HCT116 (cell line): ENCODE measurements around the gene GID4. TPM values are rescaled to one million over a fixed set of nuclear protein-coding genes. Genes with fewer than 3 reads are reported as not detected.

Experiments used
- ATAC-seq: fragments of 200-7000 bp; cut with Tn5 transposase; 2 replicates; pipeline ENCODE4 v1.9.1; 2020; ENCODE audit warnings: mild to moderate bottlenecking, moderate library complexity
- BruUV-seq: library from RNA; stranded (reverse); fragments of 400-500 nt; replicated peaks from 2 replicates; lab custom pipeline; 2021; lab: Mats Ljungman, UMichigan
- CTCF ChIA-PET: fragments of 300-600 bp; sonication (Branson Sonifier 250); formaldehyde crosslinking; loops from one replicate; lab custom pipeline; 2021; ENCODE audit warnings: antibody characterized with exemption; lab: Charles Lee
- POLR2A ChIA-PET: fragments of 300-600, 350-600 bp; sonication (Branson Sonifier 250); formaldehyde crosslinking; loops from one replicate; lab custom pipeline; 2021; ENCODE audit warnings: antibody characterized with exemption; lab: Charles Lee
- RAD21 ChIA-PET, 2 experiments: fragments of 300-600 bp; sonication (Branson Sonifier 250); formaldehyde crosslinking; loops; one replicate each; lab custom pipeline; 2023; ENCODE audit warnings: low total read pairs in 2 of 2; ENCODE audit not compliant: uncharacterized antibody in 2 of 2, unreplicated experiment in 2 of 2, low non-redundant PET in 1 of 2; lab: Charles Lee
- DNase-seq: peaks from one replicate; pipeline ENCODE4 v3.0.0-alpha.2; 2010; ENCODE audit warnings: low read depth, low spot score
- H2AFZ ChIP-seq: fragments of 200-600 bp; shearing (Covaris generic), sonication (generic); 2 replicates; pipeline ENCODE4 v1.6.1; 2017; ENCODE audit warnings: low read depth, mixed run types, mixed read lengths, antibody characterized with exemption, low read length; ENCODE audit not compliant: poor library complexity, severe bottlenecking
- H3K27ac ChIP-seq: 2 replicates; pipeline ENCODE4 v1.5.1; 2012; ENCODE audit warnings: low read depth, low read length
- H3K27me3 ChIP-seq: fragments of 200-600 bp; sonication (generic); 2 replicates; pipeline ENCODE4 v1.6.1; 2016; ENCODE audit warnings: mixed run types, low read length, mixed read lengths; ENCODE audit not compliant: insufficient read depth
- H3K36me3 ChIP-seq, 2 experiments: fragments of 200-500 bp in 1 of 2; fragments of 200-600 bp in 1 of 2; sonication (Bioruptor generic) in 1 of 2; sonication (generic) in 1 of 2; 2 replicates each; pipeline versions ENCODE4 v1.5.1 to v1.6.1; 2014 to 2016; ENCODE audit warnings: low read length in 2 of 2, inconsistent platforms in 1 of 2, mixed read lengths in 1 of 2, mixed run types in 1 of 2; ENCODE audit not compliant: insufficient read depth in 2 of 2, control insufficient read depth in 1 of 2
- H3K4me1 ChIP-seq, 2 experiments: fragments of 200-600 bp in 1 of 2; sonication (generic) in 1 of 2; 2 replicates each; pipeline versions ENCODE4 v1.5.1 to v1.6.1; 2012 to 2017; ENCODE audit warnings: low read length in 2 of 2, inconsistent platforms in 1 of 2, mild to moderate bottlenecking in 1 of 2, mixed read lengths in 1 of 2, mixed run types in 1 of 2, moderate library complexity in 1 of 2; ENCODE audit not compliant: insufficient read depth in 2 of 2, control insufficient read depth in 1 of 2
- H3K4me2 ChIP-seq: fragments of 200-600 bp; sonication (generic); 2 replicates; pipeline ENCODE4 v1.6.1; 2017; ENCODE audit warnings: mixed run types, low read length, mixed read lengths
- H3K4me3 ChIP-seq, 2 experiments: fragments of 200-600 bp in 1 of 2; sonication (generic) in 1 of 2; replicated peaks in 1 of 2; 2 replicates each; pipeline ENCODE4 v1.5.1; 2011 to 2016; ENCODE audit warnings: low read length in 2 of 2, control low read depth in 1 of 2, low read depth in 1 of 2, mild to moderate bottlenecking in 1 of 2, mixed read lengths in 1 of 2, mixed run types in 1 of 2
- H3K79me2 ChIP-seq: fragments of 200-600 bp; sonication (generic); 2 replicates; pipeline ENCODE4 v1.6.1; 2017; ENCODE audit warnings: mild to moderate bottlenecking, mixed run types, low read length, moderate library complexity, mixed read lengths; ENCODE audit not compliant: insufficient read depth
- H3K9ac ChIP-seq: fragments of 200-600 bp; sonication (generic); 2 replicates; pipeline ENCODE4 v1.6.1; 2016; ENCODE audit warnings: low read length, mixed read lengths
- H3K9me2 ChIP-seq: fragments of 200-600 bp; sonication (generic), shearing (Covaris generic); 2 replicates; pipeline ENCODE4 v1.6.1; 2017; ENCODE audit warnings: mixed run types, mild to moderate bottlenecking, moderate library complexity; ENCODE audit not compliant: insufficient read depth
- H3K9me3 ChIP-seq, 2 experiments: fragments of 200-500 bp in 1 of 2; fragments of 200-600 bp in 1 of 2; sonication (Bioruptor generic) in 1 of 2; sonication (generic) in 1 of 2; 2 replicates each; pipeline ENCODE4 v1.6.1; 2014 to 2017; ENCODE audit warnings: low read length in 2 of 2, mixed read lengths in 2 of 2, inconsistent platforms in 1 of 2, low read depth in 1 of 2, mild to moderate bottlenecking in 1 of 2, mixed run types in 1 of 2, moderate library complexity in 1 of 2; ENCODE audit not compliant: control insufficient read depth in 1 of 2, insufficient read depth in 1 of 2
- H4K20me1 ChIP-seq: fragments of 200-600 bp; sonication (generic), shearing (Covaris generic); 2 replicates; pipeline ENCODE4 v1.6.1; 2017; ENCODE audit warnings: mixed run types, mild to moderate bottlenecking, moderate library complexity; ENCODE audit not compliant: insufficient read depth
- CBX3 ChIP-seq: IDR thresholded peaks from 2 replicates; pipeline ENCODE4 v1.6.1; 2012; ENCODE audit warnings: low read depth
- ELF1 ChIP-seq: IDR thresholded peaks from 2 replicates; pipeline ENCODE4 v1.6.1; 2012; ENCODE audit warnings: low read depth, borderline replicate concordance
- EZH2 ChIP-seq: fragments of 200-600 bp; sonication (generic); IDR thresholded peaks from 2 replicates; pipeline ENCODE4 v1.6.1; 2017; ENCODE audit warnings: antibody characterized with exemption, mixed run types
- FOSL1 ChIP-seq: IDR thresholded peaks from 2 replicates; pipeline ENCODE4 v1.6.1; 2012; ENCODE audit warnings: low read depth
- POLR2A ChIP-seq: IDR thresholded peaks from 2 replicates; pipeline ENCODE4 v1.7.0; 2011; ENCODE audit warnings: borderline replicate concordance; ENCODE audit not compliant: insufficient read depth, insufficient read length; ENCODE audit errors: extremely low read depth
- POLR2AphosphoS5 ChIP-seq: IDR thresholded peaks from 2 replicates; pipeline ENCODE4 v1.6.1; 2011; ENCODE audit warnings: mild to moderate bottlenecking, low read depth, low read length, moderate library complexity
- TCF7L2 ChIP-seq: IDR thresholded peaks from 2 replicates; pipeline ENCODE4 v1.7.0; 2011; ENCODE audit warnings: borderline replicate concordance, inconsistent platforms; ENCODE audit not compliant: insufficient read depth, insufficient read length; ENCODE audit errors: extremely low read depth
- YY1 ChIP-seq: IDR thresholded peaks from 2 replicates; pipeline ENCODE4 v1.6.1; 2011; ENCODE audit warnings: low read length, low read depth, moderate library complexity, mild to moderate bottlenecking; ENCODE audit not compliant: insufficient replicate concordance; ENCODE audit errors: extremely low read depth
- ZBTB33 ChIP-seq: IDR thresholded peaks from 2 replicates; pipeline ENCODE4 v1.6.1; 2011; ENCODE audit warnings: mild to moderate bottlenecking, low read length, moderate library complexity; ENCODE audit not compliant: insufficient replicate concordance; ENCODE audit errors: extremely low read depth
- ZFX ChIP-seq: fragments of 450-650 bp; IDR thresholded peaks from 2 replicates; pipeline ENCODE4 v1.6.1; 2017
- ZNF274 ChIP-seq: fragments of 200-500 bp; sonication (Bioruptor generic); IDR thresholded peaks from 2 replicates; pipeline ENCODE4 v1.6.1; 2014; ENCODE audit warnings: mild to moderate bottlenecking, low read depth, low read length, inconsistent platforms
- intact Hi-C: fragments of 100-400 bp; cut with micrococcal nuclease; formaldehyde crosslinking; loops from 2 replicates; pipeline ENCODE4 v1.10.0; 2022
- total RNA-seq: library from RNA; stranded (reverse); gene quantifications from one replicate; pipeline ENCODE4 v1.2.1, GENCODE V29; 2021; ENCODE audit not compliant: unreplicated experiment

GID4 gene
- total RNA-seq, 1 experiment from 2014 or later: 10.8 TPM

- no peak for TF ChIP-seq POLR2A
- TF ChIP-seq POLR2AphosphoS5: no peak
- no peak for TF ChIP-seq ZFX
- no peak for TF ChIP-seq FOSL1
- no peak for TF ChIP-seq ELF1
- TF ChIP-seq EZH2: no peak
- no peak for TF ChIP-seq YY1
- TF ChIP-seq ZBTB33: no peak
These were observed 33.7 kb upstream of the GID4 start (continued) for GRCh38 chr17:18005496-18005895.

DNA sequence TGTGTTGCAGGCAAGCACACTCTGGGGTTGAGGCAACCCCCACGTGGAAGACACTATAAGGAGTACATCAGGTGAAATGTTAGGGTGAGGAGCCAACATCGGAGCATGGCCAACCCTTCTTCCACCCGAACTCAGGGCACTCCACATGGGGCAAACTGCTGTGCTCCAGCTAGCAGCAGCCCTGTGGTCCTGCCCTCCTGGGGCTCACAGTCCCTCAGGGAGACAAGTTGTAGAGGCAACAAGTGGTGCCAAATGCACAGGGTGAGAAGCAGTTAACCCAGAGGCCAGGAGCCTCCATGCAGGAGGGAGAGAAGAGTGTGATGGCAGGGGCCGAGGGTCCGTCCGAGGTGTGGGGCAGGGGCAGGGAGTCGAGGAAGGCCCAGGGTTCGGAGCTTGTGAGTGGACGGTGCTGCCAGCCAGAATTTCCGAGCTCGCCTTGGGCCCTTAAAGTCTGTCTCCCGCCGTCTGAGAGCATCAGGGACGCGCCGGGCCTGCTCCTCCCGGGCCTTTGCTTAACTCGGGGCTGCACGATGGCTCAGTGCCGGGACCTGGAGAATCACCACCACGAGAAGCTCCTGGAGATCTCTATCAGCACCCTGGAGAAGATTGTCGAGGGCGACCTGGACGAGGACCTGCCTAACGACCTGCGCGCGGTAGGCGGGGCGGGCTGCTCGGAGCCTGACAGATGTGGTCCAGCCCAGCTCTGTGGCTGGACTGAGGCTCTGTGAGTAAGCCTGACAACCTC is 32.5 kb upstream of the GID4 start:
- no TSS peak for BruUV-seq
- Histone ChIP-seq H3K4me2 (no peak overlapping the region), H3K4me1 (no peaks in the 10 kb centered on the region), H3K9me2 (no peaks in the 10 kb centered on the region), H3K4me3 (no peak overlapping the region), H3K27me3 (no peaks in the 10 kb centered on the region), H3K79me2 (no peaks in the 10 kb centered on the region), H3K9ac (no peak overlapping the region), H3K9me3 (no peaks in the 10 kb centered on the region), H4K20me1 (no peaks in the 10 kb centered on the region), H2AFZ (no peak overlapping the region), H3K36me3 (no peaks in the 10 kb centered on the region), H3K27ac (no peak overlapping the region)
- ATAC-seq (no peak), DNase-seq (no peak)
- intact Hi-C loops: no loop called here
- CTCF ChIA-PET: interaction anchor here (2.1 kb wide), 1 partner anchor 13 kb away, joined by 6 read pairs; no protein-coding TSS in a partner anchor
- TF ChIP-seq ZNF274 (no peak), ZFX (no peak), TCF7L2 (no peak), EZH2 (no peak), POLR2A (no peak), CBX3 (no peak)
- POLR2A ChIA-PET: no interaction called here
- RAD21 ChIA-PET: no interaction called here
